HL-60 (cell line): ENCODE results near the gene PHF3.

Source experiments
- GABPA ChIP-seq: IDR thresholded peaks from 2 replicates; pipeline ENCODE4 v1.6.1; 2012; ENCODE audit warnings: low read depth
- POLR2AphosphoS5 ChIP-seq: IDR thresholded peaks from 2 replicates; pipeline ENCODE4 v1.6.1; 2012; ENCODE audit warnings: low read depth
- TF ChIP-seq, protein P1 (sequence below): IDR thresholded peaks from 2 replicates; pipeline ENCODE4 v1.6.1; 2012; ENCODE audit warnings: low read depth; ENCODE audit not compliant: insufficient replicate concordance
- TF ChIP-seq, protein P2 (sequence below): IDR thresholded peaks from one replicate; pipeline ENCODE4 v1.5.1; 2011; ENCODE audit warnings: low read length, control low read depth, inconsistent platforms; ENCODE audit not compliant: insufficient read depth

DNA sequence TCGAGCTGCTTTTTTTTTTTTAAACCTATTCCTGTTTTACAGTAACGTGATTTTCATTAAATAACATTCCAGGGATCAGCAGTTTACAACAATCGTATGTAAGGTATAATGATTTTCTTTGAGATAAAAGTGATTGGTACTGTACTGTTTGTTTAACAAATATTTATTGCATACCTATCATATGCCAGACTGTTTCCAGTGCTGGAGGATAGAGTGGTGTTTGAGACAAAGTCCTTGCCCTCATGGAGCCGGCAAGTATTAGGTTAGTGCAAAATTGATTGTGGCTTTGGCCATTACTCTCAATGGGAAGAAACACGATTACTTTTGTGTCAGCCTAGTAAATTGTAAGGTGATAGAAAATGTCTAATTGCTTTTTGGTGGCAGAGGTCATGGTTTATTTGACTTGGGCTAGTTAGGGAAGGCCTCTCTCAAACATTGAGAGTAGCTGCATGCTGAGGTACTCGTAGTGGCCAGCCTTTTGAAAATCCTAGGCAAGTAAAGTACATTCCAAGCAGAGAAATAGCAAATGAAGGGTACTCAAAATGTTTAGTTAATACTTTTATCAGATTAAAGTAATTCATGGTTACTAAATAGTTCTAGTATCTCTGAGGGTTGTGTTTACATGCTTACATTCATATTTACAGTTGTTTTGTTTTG lies 35.6 kb downstream of the PHF3 start:
- TF ChIP-seq, protein P1, sequence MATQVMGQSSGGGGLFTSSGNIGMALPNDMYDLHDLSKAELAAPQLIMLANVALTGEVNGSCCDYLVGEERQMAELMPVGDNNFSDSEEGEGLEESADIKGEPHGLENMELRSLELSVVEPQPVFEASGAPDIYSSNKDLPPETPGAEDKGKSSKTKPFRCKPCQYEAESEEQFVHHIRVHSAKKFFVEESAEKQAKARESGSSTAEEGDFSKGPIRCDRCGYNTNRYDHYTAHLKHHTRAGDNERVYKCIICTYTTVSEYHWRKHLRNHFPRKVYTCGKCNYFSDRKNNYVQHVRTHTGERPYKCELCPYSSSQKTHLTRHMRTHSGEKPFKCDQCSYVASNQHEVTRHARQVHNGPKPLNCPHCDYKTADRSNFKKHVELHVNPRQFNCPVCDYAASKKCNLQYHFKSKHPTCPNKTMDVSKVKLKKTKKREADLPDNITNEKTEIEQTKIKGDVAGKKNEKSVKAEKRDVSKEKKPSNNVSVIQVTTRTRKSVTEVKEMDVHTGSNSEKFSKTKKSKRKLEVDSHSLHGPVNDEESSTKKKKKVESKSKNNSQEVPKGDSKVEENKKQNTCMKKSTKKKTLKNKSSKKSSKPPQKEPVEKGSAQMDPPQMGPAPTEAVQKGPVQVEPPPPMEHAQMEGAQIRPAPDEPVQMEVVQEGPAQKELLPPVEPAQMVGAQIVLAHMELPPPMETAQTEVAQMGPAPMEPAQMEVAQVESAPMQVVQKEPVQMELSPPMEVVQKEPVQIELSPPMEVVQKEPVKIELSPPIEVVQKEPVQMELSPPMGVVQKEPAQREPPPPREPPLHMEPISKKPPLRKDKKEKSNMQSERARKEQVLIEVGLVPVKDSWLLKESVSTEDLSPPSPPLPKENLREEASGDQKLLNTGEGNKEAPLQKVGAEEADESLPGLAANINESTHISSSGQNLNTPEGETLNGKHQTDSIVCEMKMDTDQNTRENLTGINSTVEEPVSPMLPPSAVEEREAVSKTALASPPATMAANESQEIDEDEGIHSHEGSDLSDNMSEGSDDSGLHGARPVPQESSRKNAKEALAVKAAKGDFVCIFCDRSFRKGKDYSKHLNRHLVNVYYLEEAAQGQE: no peak
- TF ChIP-seq, protein P2, sequence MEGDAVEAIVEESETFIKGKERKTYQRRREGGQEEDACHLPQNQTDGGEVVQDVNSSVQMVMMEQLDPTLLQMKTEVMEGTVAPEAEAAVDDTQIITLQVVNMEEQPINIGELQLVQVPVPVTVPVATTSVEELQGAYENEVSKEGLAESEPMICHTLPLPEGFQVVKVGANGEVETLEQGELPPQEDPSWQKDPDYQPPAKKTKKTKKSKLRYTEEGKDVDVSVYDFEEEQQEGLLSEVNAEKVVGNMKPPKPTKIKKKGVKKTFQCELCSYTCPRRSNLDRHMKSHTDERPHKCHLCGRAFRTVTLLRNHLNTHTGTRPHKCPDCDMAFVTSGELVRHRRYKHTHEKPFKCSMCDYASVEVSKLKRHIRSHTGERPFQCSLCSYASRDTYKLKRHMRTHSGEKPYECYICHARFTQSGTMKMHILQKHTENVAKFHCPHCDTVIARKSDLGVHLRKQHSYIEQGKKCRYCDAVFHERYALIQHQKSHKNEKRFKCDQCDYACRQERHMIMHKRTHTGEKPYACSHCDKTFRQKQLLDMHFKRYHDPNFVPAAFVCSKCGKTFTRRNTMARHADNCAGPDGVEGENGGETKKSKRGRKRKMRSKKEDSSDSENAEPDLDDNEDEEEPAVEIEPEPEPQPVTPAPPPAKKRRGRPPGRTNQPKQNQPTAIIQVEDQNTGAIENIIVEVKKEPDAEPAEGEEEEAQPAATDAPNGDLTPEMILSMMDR: no peak
- no peak for TF ChIP-seq POLR2AphosphoS5
- TF ChIP-seq GABPA: no peak
